ENCODE results near the gene SPON1. TPM values are rescaled to one million over a fixed set of nuclear protein-coding genes. Genes with fewer than 3 reads are reported as not detected.

Gene SPON1
- polyA plus RNA-seq, 4 donors: 11.4 to 99.8 (median 22.2) TPM

- H3K4me3 ChIP-seq (ENCODE audit: low read depth in 1 of 3, low read length in 3 of 3): no peak overlapping the region
- no peaks in the 10 kb centered on the region for H3K36me3 ChIP-seq (ENCODE audit: control insufficient read depth in 3 of 3, insufficient read depth in 2 of 3, low read depth in 1 of 3, low read length in 3 of 3)
- H3K4me1 ChIP-seq (ENCODE audit: control insufficient read depth in 3 of 3, insufficient read depth in 2 of 3, low read depth in 1 of 3, low read length in 2 of 3): peaks cover 5 to 9% (median 6%) of the 10 kb centered on the region in 3 donors
- FAIRE-seq (no peak), DNase-seq (no peak)
- H3K27me3 ChIP-seq (ENCODE audit: control insufficient read depth in 3 of 3, insufficient read depth in 3 of 3, low read length in 3 of 3): no peaks in the 10 kb centered on the region
- H3K9me3 ChIP-seq (ENCODE audit: control insufficient read depth in 2 of 2, insufficient read depth in 1 of 2, low read depth in 1 of 2, low read length in 1 of 2): no peaks in the 10 kb centered on the region
- 85 to 88% (median 86%) methylated on average over 2 of the region's 2 CpGs for WGBS, 3 donors
- no peak overlapping the region for H3K27ac ChIP-seq (ENCODE audit: low read depth in 1 of 3, low read length in 2 of 3)
Measured at GRCh38 chr11:14315130-14315529, 352.6 kb downstream of the SPON1 start.

Data from small intestine (tissue), 7 donors.